ENCODE measurements around the gene TTN. TPM values are rescaled to one million over a fixed set of nuclear protein-coding genes. Genes with fewer than 3 reads are reported as not detected.

Gene TTN
- total and polyA plus RNA-seq, 2 of the 8 experiments (the other 6 are each of a cell fraction or from before 2014, with no cell fraction given): 0.30 to 9.7 TPM

- H3K4me3 ChIP-seq (ENCODE audit: extremely low read depth in 1 of 4, insufficient read depth in 2 of 4, low read depth in 3 of 4, low read length in 4 of 4): no peak overlapping the region
- H4K8ac ChIP-seq (ENCODE audit: extremely low read depth, insufficient read depth, low read length): no peak overlapping the region
- H2BK20ac ChIP-seq (ENCODE audit: low read length): no peak overlapping the region
- no peak overlapping the region for H2BK120ac ChIP-seq (replicated peaks; ENCODE audit: low read depth, low read length)
- H3K23ac ChIP-seq (ENCODE audit: insufficient read length): no peak overlapping the region
- 88% methylated on average over 2 of the region's 2 CpGs; no CpG with 5 or more reads in 1 of the 2 experiments for WGBS, 2 experiments (ENCODE audit: extremely low coverage in 1 of 2, insufficient coverage in 1 of 2, insufficient read length in 1 of 2, insufficient replicate concordance in 2 of 2, low coverage in 1 of 2, low lambda C conversion rate in 2 of 2, missing lambda C conversion rate in 1 of 2)
- no peak for FAIRE-seq
- no peaks in the 10 kb centered on the region for H3K79me2 ChIP-seq (ENCODE audit: control insufficient read depth in 1 of 2, insufficient read depth in 2 of 2, low read length in 2 of 2)
- H3K18ac ChIP-seq (ENCODE audit: extremely low read depth, low read length): no peak overlapping the region
- H3K14ac ChIP-seq (ENCODE audit: insufficient read length): no peak overlapping the region
- no peak overlapping the region for H2AFZ ChIP-seq (ENCODE audit: low read length)
- no peaks in the 10 kb centered on the region for H3K23me2 ChIP-seq (ENCODE audit: low read depth, low read length)
- H3K27me3 ChIP-seq (replicated peaks in 1 of 4; ENCODE audit: control insufficient read depth in 3 of 4, extremely low read depth in 1 of 4, insufficient read depth in 3 of 4, low read length in 3 of 4): no peaks in the 10 kb centered on the region
- H4K91ac ChIP-seq (replicated peaks; ENCODE audit: insufficient read length, low read length): no peak overlapping the region
- H3K9me3 ChIP-seq (ENCODE audit: insufficient read depth in 2 of 2, low read depth in 1 of 2, low read length in 1 of 2): no peaks in the 10 kb centered on the region
- H3K4me1 ChIP-seq (replicated peaks in 1 of 4; ENCODE audit: control insufficient read depth in 3 of 4, insufficient read depth in 4 of 4, low read length in 3 of 4): no peaks in the 10 kb centered on the region
- no peak overlapping the region for H3K4me2 ChIP-seq (ENCODE audit: insufficient read depth in 1 of 2, low read depth in 2 of 2, low read length in 2 of 2)
- no peak overlapping the region for H4K5ac ChIP-seq (ENCODE audit: insufficient read length, low read depth, low read length)
- H3K27ac ChIP-seq (ENCODE audit: low read depth, low read length): no peak overlapping the region
- no peak overlapping the region for H3K4ac ChIP-seq (replicated peaks; ENCODE audit: insufficient read length, low read depth, low read length)
- no peak overlapping the region for H2AK5ac ChIP-seq (ENCODE audit: low read depth, low read length)
- H3K36me3 ChIP-seq (ENCODE audit: control insufficient read depth in 2 of 4, insufficient read depth in 4 of 4, low read length in 3 of 4): peaks cover 0 to 10% (median 5%) of the 10 kb centered on the region in 4 experiments; a peak in 2 of 8 replicates
- no peak overlapping the region for H2BK15ac ChIP-seq (ENCODE audit: low read length)
- peaks cover 0 to 1% of the 10 kb centered on the region in 2 experiments for H4K20me1 ChIP-seq (replicated peaks in 1 of 2; ENCODE audit: control insufficient read depth in 1 of 2, insufficient read depth in 2 of 2, low read length in 2 of 2)
- CTCF ChIA-PET (ENCODE audit: partially characterized antibody): no interaction called here
- H2BK12ac ChIP-seq (ENCODE audit: low read depth, low read length): no peak overlapping the region
- no peak overlapping the region for H3K56ac ChIP-seq (replicated peaks; ENCODE audit: insufficient read length, low read depth, low read length)
- no peak overlapping the region for H3K9ac ChIP-seq (replicated peaks in 1 of 4; ENCODE audit: extremely low read depth in 1 of 4, low read depth in 3 of 4, low read length in 3 of 4)
- no peaks in the 10 kb centered on the region; the same call in 1 of the 2 replicates for H3K79me1 ChIP-seq (ENCODE audit: low read depth, low read length)
- POLR2A ChIA-PET (ENCODE audit: partially characterized antibody): no interaction called here
- no peak for DNase-seq (ENCODE audit: low read depth in 1 of 2, low spot score in 2 of 2)
- no peak overlapping the region for H2BK5ac ChIP-seq (ENCODE audit: low read depth, low read length)
- no peak for TF ChIP-seq SAP30 (IDR thresholded peaks at IDR 0.05; ENCODE audit: insufficient read depth, insufficient replicate concordance, low read length)
- no peak for TF ChIP-seq CBX8 (IDR thresholded peaks at IDR 0.05; ENCODE audit: borderline replicate concordance, low read depth, low read length)
- no peak for TF ChIP-seq E2F6 (IDR thresholded peaks at IDR 0.05)
- no peak for TF ChIP-seq YY1 (IDR thresholded peaks at IDR 0.05; ENCODE audit: low read depth, low read length)
- no peak for TF ChIP-seq FOSL1 (IDR thresholded peaks at IDR 0.05; ENCODE audit: insufficient read depth, low read depth, low read length)
- TF ChIP-seq POLR2A (IDR thresholded peaks at IDR 0.05; ENCODE audit: control extremely low read depth in 1 of 2, low read depth in 2 of 2, low read length in 2 of 2): no peak
- TF ChIP-seq KDM5A (IDR thresholded peaks at IDR 0.05; ENCODE audit: low read length): no peak
- TF ChIP-seq RFX5 (IDR thresholded peaks at IDR 0.05; ENCODE audit: borderline replicate concordance, low read depth, low read length): no peak
- TF ChIP-seq PHF8 (conservative IDR thresholded peaks at IDR 0.05; ENCODE audit: low read depth, low read length): no peak
- no peak for TF ChIP-seq HDAC6 (IDR thresholded peaks at IDR 0.05; ENCODE audit: low read depth, low read length)
- TF ChIP-seq SUZ12 (IDR thresholded peaks at IDR 0.05; ENCODE audit: low read length): no peak
- no peak for TF ChIP-seq GTF2F1 (IDR thresholded peaks at IDR 0.05; ENCODE audit: borderline replicate concordance, low read depth, low read length)
- no peak for TF ChIP-seq CHD1 (IDR thresholded peaks at IDR 0.05; ENCODE audit: low read depth, low read length)
- TF ChIP-seq SIX5 (IDR thresholded peaks at IDR 0.05; ENCODE audit: low read depth, low read length): no peak
Measured at GRCh38 chr2:178589335-178589734, 217.9 kb downstream of the TTN start.

All from H1 (cell line).